Measurements from ENCODE around the gene CNGA2. TPM values are rescaled to one million over a fixed set of nuclear protein-coding genes. Genes with fewer than 3 reads are reported as not detected.

Gene CNGA2
- total RNA-seq, 2 donors from 2014 or later, result not detected

GRCh38 chrX:151711787-151712186 is 22.8 kb upstream of the CNGA2 start:
- no peaks in the 10 kb centered on the region for H3K36me3 Mint-ChIP-seq (ENCODE audit: low read depth)
- peak; percentile 50 for DNase-seq
- H3K9ac ChIP-seq (ENCODE audit: extremely low read depth, low read length, poor library complexity, severe bottlenecking), result no peak overlapping the region
- no peaks in the 10 kb centered on the region for H3K27me3 ChIP-seq (ENCODE audit: control insufficient read depth, insufficient read depth, low read length, poor library complexity, severe bottlenecking)
- H3K9me3 ChIP-seq (ENCODE audit: control insufficient read depth, low read length), result no peaks in the 10 kb centered on the region
- no peak overlapping the region for H3K4me3 Mint-ChIP-seq
- no peaks in the 10 kb centered on the region for H3K36me3 ChIP-seq (ENCODE audit: control insufficient read depth, insufficient read depth, low read length)
- no peak for TF ChIP-seq CTCF (conservative IDR thresholded peaks at IDR 0.05)
- H3K27ac Mint-ChIP-seq, result no peak overlapping the region
- no peaks in the 10 kb centered on the region for H3K27me3 Mint-ChIP-seq (ENCODE audit: insufficient read depth)
- H3K4me3 ChIP-seq (ENCODE audit: low read length), result no peak overlapping the region
- peaks cover 46% of the 10 kb centered on the region for H3K9me3 Mint-ChIP-seq
- H3K27ac ChIP-seq (ENCODE audit: low read depth, low read length), result no peak overlapping the region
- WGBS, 2 experiments (ENCODE audit: insufficient coverage in 1 of 2, insufficient read length in 1 of 2), result 60% methylated on average over 1 of the region's 2 CpGs; no CpG with 5 or more reads in 1 of the 2 experiments
- peaks cover 13% of the 10 kb centered on the region for H3K4me1 Mint-ChIP-seq
- H3K4me1 ChIP-seq (ENCODE audit: control insufficient read depth, insufficient read depth, low read length), result no peaks in the 10 kb centered on the region

- no peak overlapping the region for H3K4me3 Mint-ChIP-seq
- H3K9me3 Mint-ChIP-seq, result peaks cover 48% of the 10 kb centered on the region
- WGBS, 2 experiments (ENCODE audit: insufficient coverage in 1 of 2, insufficient read length in 1 of 2), result 97% methylated on average over 3 of the region's 3 CpGs; no CpG with 5 or more reads in 1 of the 2 experiments
- Histone ChIP-seq H3K4me1 (ENCODE audit: control insufficient read depth, insufficient read depth, low read length) (no peaks in the 10 kb centered on the region), H3K27ac (ENCODE audit: low read depth, low read length) (no peak overlapping the region), H3K9me3 (ENCODE audit: control insufficient read depth, low read length) (no peaks in the 10 kb centered on the region), H3K4me3 (ENCODE audit: low read length) (no peak overlapping the region), H3K9ac (ENCODE audit: extremely low read depth, low read length, poor library complexity, severe bottlenecking) (no peak overlapping the region), H3K27me3 (ENCODE audit: control insufficient read depth, insufficient read depth, low read length, poor library complexity, severe bottlenecking) (no peaks in the 10 kb centered on the region), H3K36me3 (ENCODE audit: control insufficient read depth, insufficient read depth, low read length) (no peaks in the 10 kb centered on the region)
- DNase-seq, result no peak
- no peaks in the 10 kb centered on the region for H3K36me3 Mint-ChIP-seq (ENCODE audit: low read depth)
- TF ChIP-seq CTCF (conservative IDR thresholded peaks at IDR 0.05), result no peak
- H3K27me3 Mint-ChIP-seq (ENCODE audit: insufficient read depth), result no peaks in the 10 kb centered on the region
- H3K27ac Mint-ChIP-seq, result no peak overlapping the region
- peaks cover 13% of the 10 kb centered on the region for H3K4me1 Mint-ChIP-seq
These were observed 22.3 kb upstream of the CNGA2 start for GRCh38 chrX:151712253-151712652.

GRCh38 chrX:151713849-151714248 is 20.7 kb upstream of the CNGA2 start:
- Mint-ChIP-seq H3K36me3 (ENCODE audit: low read depth) (no peaks in the 10 kb centered on the region), H3K27ac (no peak overlapping the region), H3K4me1 (peaks cover 13% of the 10 kb centered on the region), H3K4me3 (no peak overlapping the region), H3K9me3 (peaks cover 62% of the 10 kb centered on the region), H3K27me3 (ENCODE audit: insufficient read depth) (no peaks in the 10 kb centered on the region)
- Histone ChIP-seq H3K27ac (ENCODE audit: low read depth, low read length) (no peak overlapping the region), H3K9ac (ENCODE audit: extremely low read depth, low read length, poor library complexity, severe bottlenecking) (no peak overlapping the region), H3K36me3 (ENCODE audit: control insufficient read depth, insufficient read depth, low read length) (no peaks in the 10 kb centered on the region), H3K27me3 (ENCODE audit: control insufficient read depth, insufficient read depth, low read length, poor library complexity, severe bottlenecking) (no peaks in the 10 kb centered on the region), H3K4me1 (ENCODE audit: control insufficient read depth, insufficient read depth, low read length) (no peaks in the 10 kb centered on the region), H3K4me3 (ENCODE audit: low read length) (no peak overlapping the region), H3K9me3 (ENCODE audit: control insufficient read depth, low read length) (no peaks in the 10 kb centered on the region)
- TF ChIP-seq CTCF (conservative IDR thresholded peaks at IDR 0.05), result peak; percentile 78
- DNase-seq, result peak; percentile 82
- WGBS, 2 experiments (ENCODE audit: insufficient coverage in 1 of 2, insufficient read length in 1 of 2), result 72% methylated on average over 3 of the region's 3 CpGs; no CpG with 5 or more reads in 1 of the 2 experiments

Measured in endodermal cell (in vitro differentiated cells).